Natural killer cell (primary cell): ENCODE measurements around the gene PMM2. TPM values are rescaled to one million over a fixed set of nuclear protein-coding genes. Genes with fewer than 3 reads are reported as not detected.
A peak's percentile ranks its signal among the peaks of the same experiment; 100 is the strongest.

Experiments
- ATAC-seq, 3 donors: fragments of 150-1000 bp in 2 of 3; fragments of 200-7000 bp in 1 of 3; cut with Tn5 transposase; 1 replicate in 1 of 3; 2 replicates in 2 of 3; pipeline ENCODE4 v1.10.0; 2021; ENCODE audit warnings: mild to moderate bottlenecking in 2 of 3, moderate library complexity in 2 of 3
- DNase-seq, 2 donors: peaks; one replicate each; pipeline versions ENCODE4 v3.0.0 to v3.0.0-alpha.2; 2013 to 2021; ENCODE audit warnings: mixed read lengths in 1 of 2
- H3K27ac ChIP-seq: one replicate; pipeline ENCODE4 v1.5.1; 2013; ENCODE audit warnings: mild to moderate bottlenecking, low read length
- H3K27me3 ChIP-seq: one replicate; pipeline ENCODE4 v1.6.1; 2013; ENCODE audit warnings: low read length; ENCODE audit not compliant: control insufficient read depth, insufficient read depth
- H3K36me3 ChIP-seq: one replicate; pipeline ENCODE4 v1.6.1; 2013; ENCODE audit warnings: low read length; ENCODE audit not compliant: control insufficient read depth, insufficient read depth
- H3K4me1 ChIP-seq: one replicate; pipeline ENCODE4 v1.6.1; 2013; ENCODE audit warnings: low read length; ENCODE audit not compliant: control insufficient read depth, insufficient read depth
- H3K4me3 ChIP-seq: one replicate; pipeline ENCODE4 v1.5.1; 2013; ENCODE audit warnings: low read length
- H3K9me3 ChIP-seq: one replicate; pipeline ENCODE4 v1.6.1; 2013; ENCODE audit warnings: low read length; ENCODE audit not compliant: control insufficient read depth, insufficient read depth
- H3K27ac Mint-ChIP-seq, 2 donors: one replicate each; pipeline ENCODE4 v1.8.0; 2022; ENCODE audit warnings: mild to moderate bottlenecking in 2 of 2, mixed read lengths in 2 of 2, moderate library complexity in 1 of 2
- H3K27me3 Mint-ChIP-seq, 2 donors: one replicate each; pipeline ENCODE4 v1.8.0; 2022; ENCODE audit warnings: low read depth in 2 of 2, mixed read lengths in 2 of 2
- H3K36me3 Mint-ChIP-seq: one replicate; pipeline ENCODE4 v1.8.0; 2022; ENCODE audit warnings: mixed read lengths
- H3K4me1 Mint-ChIP-seq, 2 donors: one replicate each; pipeline ENCODE4 v1.8.0; 2022; ENCODE audit warnings: mixed read lengths in 2 of 2
- H3K4me3 Mint-ChIP-seq: one replicate; pipeline ENCODE4 v1.8.0; 2022; ENCODE audit warnings: mild to moderate bottlenecking, moderate library complexity, mixed read lengths
- H3K9me3 Mint-ChIP-seq, 2 donors: one replicate each; pipeline ENCODE4 v1.8.0; 2022; ENCODE audit warnings: mixed read lengths in 2 of 2
- CTCF ChIP-seq: fragments of 200-600 bp; IDR thresholded peaks from one replicate; pipeline ENCODE4 v1.8.0; 2022; ENCODE audit warnings: antibody characterized with exemption
- WGBS: methylation state at CpG from one replicate; pipeline ENCODE4 v1.1.7; 2013; ENCODE audit warnings: missing lambda C conversion rate; ENCODE audit not compliant: insufficient coverage; 5-methylcytosine and 5-hydroxymethylcytosine counted together
- intact Hi-C: fragments of 100-400 bp; cut with micrococcal nuclease; formaldehyde crosslinking; loops from one replicate; pipeline ENCODE4 v1.14.2; 2022
- total RNA-seq, 4 donors: library from RNA; stranded (reverse); fragments of 120-200 nt in 1 of 4; gene quantifications; one replicate each; pipeline versions ENCODE4 v1.2.3 to v1.2.4, GENCODE V29; 2013 to 2022

PMM2 gene
- total RNA-seq, 3 donors from 2014 or later (not counting 1 experiment from before 2014, with no cell fraction given) = 33.4 to 37.6 (median 36.4) TPM

GRCh38 chr16:8850279-8850885 lies 52.7 kb downstream of the PMM2 start:
- intact Hi-C loops = no loop called here
- peak in 2 of 3 donors; percentile 35 to 65 for ATAC-seq
- Histone ChIP-seq H3K27ac (no peak overlapping the region), H3K4me1 (peaks cover 6% of the 10 kb centered on the region), H3K4me3 (no peak overlapping the region), H3K36me3 (peaks cover 31% of the 10 kb centered on the region), H3K27me3 (no peaks in the 10 kb centered on the region), H3K9me3 (no peaks in the 10 kb centered on the region)
- H3K4me1 Mint-ChIP-seq = peaks cover 18 to 30% of the 10 kb centered on the region in 2 donors
- no peaks in the 10 kb centered on the region for H3K27me3 Mint-ChIP-seq
- H3K9me3 Mint-ChIP-seq = no peaks in the 10 kb centered on the region
- H3K27ac Mint-ChIP-seq = peak overlapping the region; percentile 76 to 83
- no peaks in the 10 kb centered on the region for H3K36me3 Mint-ChIP-seq
- DNase-seq = no peak
- H3K4me3 Mint-ChIP-seq = peak overlapping the region; percentile 38
- TF ChIP-seq CTCF = no peak
- WGBS = 32% methylated on average over 9 of the region's 11 CpGs

GRCh38 chr16:8851761-8852403 lies 54.2 kb downstream of the PMM2 start:
- WGBS = 92% methylated on average over 8 of the region's 8 CpGs
- H3K4me1 Mint-ChIP-seq = peaks cover 18 to 30% of the 10 kb centered on the region in 2 donors
- DNase-seq (no peak), ATAC-seq (no peak)
- no peaks in the 10 kb centered on the region for H3K9me3 ChIP-seq
- H3K36me3 Mint-ChIP-seq = no peaks in the 10 kb centered on the region
- H3K36me3 ChIP-seq = peaks cover 40% of the 10 kb centered on the region
- no peak for TF ChIP-seq CTCF
- no peaks in the 10 kb centered on the region for H3K27me3 Mint-ChIP-seq
- H3K4me3 ChIP-seq = no peak overlapping the region
- no peaks in the 10 kb centered on the region for H3K27me3 ChIP-seq
- H3K4me1 ChIP-seq = peaks cover 6% of the 10 kb centered on the region
- intact Hi-C loops = no loop called here
- no peaks in the 10 kb centered on the region for H3K9me3 Mint-ChIP-seq
- no peak overlapping the region for H3K4me3 Mint-ChIP-seq
- no peak overlapping the region for H3K27ac ChIP-seq
- H3K27ac Mint-ChIP-seq = peak overlapping the region; percentile 76 to 83

GRCh38 chr16:8852534-8852933 lies 54.9 kb downstream of the PMM2 start:
- Mint-ChIP-seq H3K4me3 (no peak overlapping the region), H3K27ac (peak overlapping the region in 1 of 2 donors; percentile 53), H3K36me3 (no peaks in the 10 kb centered on the region), H3K9me3 (no peaks in the 10 kb centered on the region), H3K27me3 (no peaks in the 10 kb centered on the region), H3K4me1 (peaks cover 18 to 30% of the 10 kb centered on the region in 2 donors)
- TF ChIP-seq CTCF = no peak
- H3K27me3 ChIP-seq = no peaks in the 10 kb centered on the region
- intact Hi-C loops = no loop called here
- no peak overlapping the region for H3K27ac ChIP-seq
- DNase-seq = no peak
- 95% methylated on average over 8 of the region's 8 CpGs for WGBS
- H3K4me1 ChIP-seq = peaks cover 6% of the 10 kb centered on the region
- no peak for ATAC-seq
- no peaks in the 10 kb centered on the region for H3K9me3 ChIP-seq
- H3K36me3 ChIP-seq = peaks cover 40% of the 10 kb centered on the region
- no peak overlapping the region for H3K4me3 ChIP-seq
